ENCODE data around the gene DOCK4. TPM values are rescaled to one million over a fixed set of nuclear protein-coding genes. Genes with fewer than 3 reads are reported as not detected.

The DOCK4 gene
- total and polyA plus RNA-seq, 2 of the 8 experiments (the other 6 are each of a cell fraction or from before 2014, with no cell fraction given): 5.1 to 23.6 TPM

DNA sequence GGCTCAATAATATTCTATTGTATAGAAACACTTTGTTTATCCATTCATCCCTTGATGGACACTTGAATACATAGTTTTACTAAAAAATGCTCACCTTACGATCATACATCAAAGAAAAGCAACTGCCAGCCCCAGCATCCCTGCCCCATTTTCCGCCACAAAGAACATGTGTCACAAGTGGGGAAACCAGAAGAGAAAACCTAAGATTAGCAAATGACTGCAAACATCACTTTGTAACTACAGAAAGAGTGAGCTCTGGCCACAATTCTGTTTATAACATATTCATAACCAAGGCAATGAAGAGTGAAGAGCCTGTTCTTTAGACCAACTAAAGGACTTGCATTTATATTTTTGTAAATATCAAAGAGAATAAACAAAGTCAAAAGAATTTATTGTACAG, 89.8 kb downstream of the DOCK4 start (continued):
- no peak for TF ChIP-seq CHD7 (IDR thresholded peaks at IDR 0.05; ENCODE audit: insufficient replicate concordance, low read length)
- TF ChIP-seq CBX5 (IDR thresholded peaks at IDR 0.05; ENCODE audit: low read depth, low read length): no peak
- no peak for TF ChIP-seq EZH2 (IDR thresholded peaks at IDR 0.05; ENCODE audit: low read depth, low read length, severe bottlenecking)
- TF ChIP-seq BCL11A (IDR thresholded peaks at IDR 0.05; ENCODE audit: low read depth in 2 of 2, low read length in 2 of 2): no peak
- TF ChIP-seq E2F6 (IDR thresholded peaks at IDR 0.05): no peak
- no peak for TF ChIP-seq NANOG (IDR thresholded peaks at IDR 0.05; ENCODE audit: insufficient read depth, low read depth, low read length, poor library complexity, severe bottlenecking)
- no peak for TF ChIP-seq CBX8 (IDR thresholded peaks at IDR 0.05; ENCODE audit: borderline replicate concordance, low read depth, low read length)
- TF ChIP-seq ZNF274 (IDR thresholded peaks at IDR 0.05; ENCODE audit: borderline replicate concordance, extremely low read depth, low read length): no peak
- TF ChIP-seq SUZ12 (IDR thresholded peaks at IDR 0.05; ENCODE audit: low read length): no peak
- TF ChIP-seq SIX5 (IDR thresholded peaks at IDR 0.05; ENCODE audit: low read depth, low read length): no peak

Data from H1 (cell line).